ENCODE data around the gene MEGF9. TPM values are rescaled to one million over a fixed set of nuclear protein-coding genes. Genes with fewer than 3 reads are reported as not detected.

Gene MEGF9
- total RNA-seq, 1 experiment from 2014 or later: 35.7 TPM

GRCh38 chr9:120592210-120592609, 122.1 kb downstream of the MEGF9 start:
- intact Hi-C loops (cut with micrococcal nuclease; ENCODE audit: unreplicated experiment): no loop called here
- Histone ChIP-seq H3K4me3 (no peak overlapping the region), H3K4me1 (replicated peaks; ENCODE audit: insufficient read depth) (no peaks in the 10 kb centered on the region), H3K9me3 (ENCODE audit: insufficient read depth, low read depth) (no peaks in the 10 kb centered on the region), H4K20me1 (ENCODE audit: insufficient read depth) (no peaks in the 10 kb centered on the region), H3F3A (ENCODE audit: insufficient read depth, low read depth) (no peaks in the 10 kb centered on the region), H3K27me3 (ENCODE audit: insufficient read depth, low read depth) (no peaks in the 10 kb centered on the region), H3K9me2 (ENCODE audit: insufficient read depth) (no peaks in the 10 kb centered on the region), H3K4me2 (no peak overlapping the region), H3K27ac (no peak overlapping the region), H2AFZ (no peak overlapping the region), H3K36me3 (ENCODE audit: low read depth) (no peaks in the 10 kb centered on the region), H3K79me2 (ENCODE audit: low read depth) (no peaks in the 10 kb centered on the region)
- TF ChIP-seq CTCF (conservative IDR thresholded peaks at IDR 0.05) (no peak), EZH2 (IDR thresholded peaks at IDR 0.05; ENCODE audit: low read depth) (no peak)
- no peak for DNase-seq
- ChIA-PET CTCF (no interaction called here), POLR2A (ENCODE audit: unreplicated experiment) (no interaction called here)
- BruUV-seq (replicated peaks): no TSS peak

DNA sequence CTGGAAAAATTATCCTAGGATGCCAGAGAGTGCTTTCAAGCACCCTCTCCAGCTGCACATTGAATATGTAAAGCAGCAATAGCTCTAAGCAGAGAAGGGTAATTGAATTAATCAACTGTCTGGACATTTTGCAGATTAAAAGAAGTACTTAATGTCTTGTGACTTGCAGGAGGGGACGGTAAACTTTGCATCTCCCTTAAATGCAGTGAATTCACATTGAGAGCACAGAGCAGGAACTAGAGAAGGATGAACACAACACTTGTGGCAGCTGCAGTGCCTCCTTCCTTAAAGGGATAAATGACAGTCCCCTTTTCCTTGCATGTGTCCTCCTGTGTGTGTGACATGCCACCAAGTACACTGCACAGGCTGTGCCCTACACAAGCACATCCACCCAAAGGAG, 126.9 kb downstream of the MEGF9 start:
- intact Hi-C loops (cut with micrococcal nuclease; ENCODE audit: unreplicated experiment): no loop called here
- BruUV-seq (replicated peaks): no TSS peak
- H3K36me3 ChIP-seq (ENCODE audit: low read depth): no peaks in the 10 kb centered on the region
- TF ChIP-seq EZH2 (IDR thresholded peaks at IDR 0.05; ENCODE audit: low read depth): no peak
- TF ChIP-seq CTCF (conservative IDR thresholded peaks at IDR 0.05): no peak
- H3K27ac ChIP-seq: no peak overlapping the region
- no peak overlapping the region for H2AFZ ChIP-seq
- H3K4me3 ChIP-seq: no peak overlapping the region
- H4K20me1 ChIP-seq (ENCODE audit: insufficient read depth): no peaks in the 10 kb centered on the region
- H3F3A ChIP-seq (ENCODE audit: insufficient read depth, low read depth): no peaks in the 10 kb centered on the region
- no peak overlapping the region for H3K4me2 ChIP-seq
- H3K9me3 ChIP-seq (ENCODE audit: insufficient read depth, low read depth): no peaks in the 10 kb centered on the region
- no peaks in the 10 kb centered on the region for H3K4me1 ChIP-seq (replicated peaks; ENCODE audit: insufficient read depth)
- CTCF ChIA-PET: interaction anchor here (0.5 kb wide), 1 partner anchor 125 kb away, joined by 4 read pairs; no protein-coding TSS in a partner anchor
- DNase-seq: no peak
- POLR2A ChIA-PET (ENCODE audit: unreplicated experiment): no interaction called here
- no peaks in the 10 kb centered on the region for H3K79me2 ChIP-seq (ENCODE audit: low read depth)
- no peaks in the 10 kb centered on the region for H3K9me2 ChIP-seq (ENCODE audit: insufficient read depth)
- no peaks in the 10 kb centered on the region for H3K27me3 ChIP-seq (ENCODE audit: insufficient read depth, low read depth)

DNA sequence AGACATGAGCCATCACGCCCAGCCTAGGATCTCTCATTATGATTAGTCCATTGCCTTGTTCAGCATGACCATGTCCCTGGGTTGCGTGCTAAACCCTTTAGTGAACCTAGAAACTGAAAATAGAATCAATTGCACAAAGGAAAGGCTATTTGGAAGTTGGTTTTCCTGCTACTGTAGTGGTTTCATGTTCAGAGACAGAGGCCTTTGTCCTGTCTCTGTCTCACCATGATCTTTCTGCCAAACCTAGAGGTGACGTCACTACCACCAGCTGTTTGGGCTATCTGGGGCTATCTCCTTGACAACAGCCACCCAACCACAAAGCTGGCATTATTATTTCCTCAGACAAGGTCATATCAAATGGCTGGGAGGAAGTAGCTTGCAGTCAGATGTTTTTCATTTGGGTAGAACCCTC, 130.3 kb downstream of the MEGF9 start:
- Histone ChIP-seq H3K27ac (no peak overlapping the region), H3K27me3 (ENCODE audit: insufficient read depth, low read depth) (no peaks in the 10 kb centered on the region), H3F3A (ENCODE audit: insufficient read depth, low read depth) (no peaks in the 10 kb centered on the region), H3K9me2 (ENCODE audit: insufficient read depth) (no peaks in the 10 kb centered on the region), H3K4me2 (no peak overlapping the region), H3K4me1 (replicated peaks; ENCODE audit: insufficient read depth) (peaks cover 8% of the 10 kb centered on the region), H3K9me3 (ENCODE audit: insufficient read depth, low read depth) (no peaks in the 10 kb centered on the region), H3K4me3 (no peak overlapping the region), H4K20me1 (ENCODE audit: insufficient read depth) (no peaks in the 10 kb centered on the region), H3K36me3 (ENCODE audit: low read depth) (no peaks in the 10 kb centered on the region), H3K79me2 (ENCODE audit: low read depth) (peaks cover 9% of the 10 kb centered on the region), H2AFZ (no peak overlapping the region)
- no peak for TF ChIP-seq EZH2 (IDR thresholded peaks at IDR 0.05; ENCODE audit: low read depth)
- TF ChIP-seq CTCF (conservative IDR thresholded peaks at IDR 0.05): no peak
- no TSS peak for BruUV-seq (replicated peaks)
- ChIA-PET CTCF (no interaction called here), POLR2A (ENCODE audit: unreplicated experiment) (interaction anchor here (0.6 kb wide), 1 partner anchor 411 kb away, joined by 5 read pairs; no protein-coding TSS in a partner anchor)
- peak; percentile 38 to 49 for DNase-seq
- intact Hi-C loops (cut with micrococcal nuclease; ENCODE audit: unreplicated experiment): no loop called here

Data from PC-9 (cell line).